ENCODE measurements around the gene RBM4B.

RBM4B gene

GRCh38 chr11:66686100-66686785, 8.6 kb upstream of the RBM4B start:
- no peaks in the 10 kb centered on the region for H3K4me1 ChIP-seq (ENCODE audit: control insufficient read depth, insufficient read depth, low read length, poor library complexity, severe bottlenecking)
- H3K9me3 ChIP-seq (ENCODE audit: control insufficient read depth, low read length) = no peaks in the 10 kb centered on the region
- peaks cover 14% of the 10 kb centered on the region for H3K36me3 ChIP-seq (ENCODE audit: control insufficient read depth, insufficient read depth, low read length)
- no peak overlapping the region for H3K27ac ChIP-seq (ENCODE audit: low read depth, low read length, severe bottlenecking)
- 95% methylated on average over 9 to 12 of the region's 15 CpGs for WGBS, 2 experiments (ENCODE audit: insufficient coverage in 2 of 2)
- H3K4me3 ChIP-seq (ENCODE audit: extremely low read depth, insufficient read depth, low read length, poor library complexity, severe bottlenecking) = no peak overlapping the region

- H3K4me1 ChIP-seq (ENCODE audit: control insufficient read depth, insufficient read depth, low read length, poor library complexity, severe bottlenecking) = no peaks in the 10 kb centered on the region
- peaks cover 14% of the 10 kb centered on the region for H3K36me3 ChIP-seq (ENCODE audit: control insufficient read depth, insufficient read depth, low read length)
- no peaks in the 10 kb centered on the region for H3K9me3 ChIP-seq (ENCODE audit: control insufficient read depth, low read length)
- 93 to 94% methylated on average over 22 to 26 of the region's 27 CpGs for WGBS, 2 experiments (ENCODE audit: insufficient coverage in 2 of 2)
- H3K4me3 ChIP-seq (ENCODE audit: extremely low read depth, insufficient read depth, low read length, poor library complexity, severe bottlenecking) = no peak overlapping the region
- no peak overlapping the region for H3K27ac ChIP-seq (ENCODE audit: low read depth, low read length, severe bottlenecking)
Observed at GRCh38 chr11:66685276-66686099, 7.8 kb upstream of the RBM4B start.

- Histone ChIP-seq H3K4me3 (ENCODE audit: extremely low read depth, insufficient read depth, low read length, poor library complexity, severe bottlenecking) (no peak overlapping the region), H3K4me1 (ENCODE audit: control insufficient read depth, insufficient read depth, low read length, poor library complexity, severe bottlenecking) (no peaks in the 10 kb centered on the region), H3K9me3 (ENCODE audit: control insufficient read depth, low read length) (no peaks in the 10 kb centered on the region), H3K27ac (ENCODE audit: low read depth, low read length, severe bottlenecking) (no peak overlapping the region), H3K36me3 (ENCODE audit: control insufficient read depth, insufficient read depth, low read length) (peaks cover 14% of the 10 kb centered on the region)
- 87 to 100% methylated on average over 1 to 2 of the region's 2 CpGs for WGBS, 2 experiments (ENCODE audit: insufficient coverage in 2 of 2)
Observed at GRCh38 chr11:66684635-66685034, 6.9 kb upstream of the RBM4B start.

GRCh38 chr11:66683877-66684276, 6.2 kb upstream of the RBM4B start:
- Histone ChIP-seq H3K4me1 (ENCODE audit: control insufficient read depth, insufficient read depth, low read length, poor library complexity, severe bottlenecking) (no peaks in the 10 kb centered on the region), H3K27ac (ENCODE audit: low read depth, low read length, severe bottlenecking) (no peak overlapping the region), H3K4me3 (ENCODE audit: extremely low read depth, insufficient read depth, low read length, poor library complexity, severe bottlenecking) (no peak overlapping the region), H3K36me3 (ENCODE audit: control insufficient read depth, insufficient read depth, low read length) (peaks cover 13% of the 10 kb centered on the region), H3K9me3 (ENCODE audit: control insufficient read depth, low read length) (no peaks in the 10 kb centered on the region)
- 92 to 98% methylated on average over 5 to 7 of the region's 8 CpGs for WGBS, 2 experiments (ENCODE audit: insufficient coverage in 2 of 2)

GRCh38 chr11:66680966-66681645, 3.4 kb upstream of the RBM4B start:
- Histone ChIP-seq H3K4me1 (ENCODE audit: control insufficient read depth, insufficient read depth, low read length, poor library complexity, severe bottlenecking) (peaks cover 5% of the 10 kb centered on the region), H3K27ac (ENCODE audit: low read depth, low read length, severe bottlenecking) (no peak overlapping the region), H3K36me3 (ENCODE audit: control insufficient read depth, insufficient read depth, low read length) (peaks cover 9% of the 10 kb centered on the region), H3K9me3 (ENCODE audit: control insufficient read depth, low read length) (no peaks in the 10 kb centered on the region), H3K4me3 (ENCODE audit: extremely low read depth, insufficient read depth, low read length, poor library complexity, severe bottlenecking) (no peak overlapping the region)
- 86 to 96% methylated on average over 3 of the region's 7 CpGs for WGBS, 2 experiments (ENCODE audit: insufficient coverage in 2 of 2)

GRCh38 chr11:66676931-66677598, 622 bp downstream of the RBM4B start:
- peak overlapping the region; percentile 60 for H3K4me3 ChIP-seq (ENCODE audit: extremely low read depth, insufficient read depth, low read length, poor library complexity, severe bottlenecking)
- peaks cover 25% of the 10 kb centered on the region for H3K36me3 ChIP-seq (ENCODE audit: control insufficient read depth, insufficient read depth, low read length)
- H3K4me1 ChIP-seq (ENCODE audit: control insufficient read depth, insufficient read depth, low read length, poor library complexity, severe bottlenecking) = peaks cover 17% of the 10 kb centered on the region
- H3K27ac ChIP-seq (ENCODE audit: low read depth, low read length, severe bottlenecking) = peak overlapping the region; percentile 99
- 10 to 19% methylated on average over 16 to 17 of the region's 27 CpGs for WGBS, 2 experiments (ENCODE audit: insufficient coverage in 2 of 2)
- H3K9me3 ChIP-seq (ENCODE audit: control insufficient read depth, low read length) = no peaks in the 10 kb centered on the region

GRCh38 chr11:66676282-66676919, 1.3 kb downstream of the RBM4B start:
- Histone ChIP-seq H3K4me1 (ENCODE audit: control insufficient read depth, insufficient read depth, low read length, poor library complexity, severe bottlenecking) (peaks cover 17% of the 10 kb centered on the region), H3K27ac (ENCODE audit: low read depth, low read length, severe bottlenecking) (no peak overlapping the region), H3K4me3 (ENCODE audit: extremely low read depth, insufficient read depth, low read length, poor library complexity, severe bottlenecking) (peak overlapping the region; percentile 60), H3K9me3 (ENCODE audit: control insufficient read depth, low read length) (no peaks in the 10 kb centered on the region), H3K36me3 (ENCODE audit: control insufficient read depth, insufficient read depth, low read length) (peaks cover 25% of the 10 kb centered on the region)
- 86 to 93% methylated on average over 9 to 14 of the region's 16 CpGs for WGBS, 2 experiments (ENCODE audit: insufficient coverage in 2 of 2)

- H3K36me3 ChIP-seq (ENCODE audit: control insufficient read depth, insufficient read depth, low read length) = peaks cover 32% of the 10 kb centered on the region
- H3K4me1 ChIP-seq (ENCODE audit: control insufficient read depth, insufficient read depth, low read length, poor library complexity, severe bottlenecking) = peaks cover 17% of the 10 kb centered on the region
- no peak overlapping the region for H3K27ac ChIP-seq (ENCODE audit: low read depth, low read length, severe bottlenecking)
- WGBS, 2 experiments (ENCODE audit: insufficient coverage in 2 of 2) = no CpG with 5 or more reads among the region's 2 CpGs
- no peaks in the 10 kb centered on the region for H3K9me3 ChIP-seq (ENCODE audit: control insufficient read depth, low read length)
- no peak overlapping the region for H3K4me3 ChIP-seq (ENCODE audit: extremely low read depth, insufficient read depth, low read length, poor library complexity, severe bottlenecking)
Observed at GRCh38 chr11:66674964-66675602, 2.6 kb downstream of the RBM4B start.

GRCh38 chr11:66670816-66671215, 6.9 kb downstream of the RBM4B start:
- peaks cover 56% of the 10 kb centered on the region for H3K36me3 ChIP-seq (ENCODE audit: control insufficient read depth, insufficient read depth, low read length)
- no peak overlapping the region for H3K27ac ChIP-seq (ENCODE audit: low read depth, low read length, severe bottlenecking)
- no peak overlapping the region for H3K4me3 ChIP-seq (ENCODE audit: extremely low read depth, insufficient read depth, low read length, poor library complexity, severe bottlenecking)
- H3K4me1 ChIP-seq (ENCODE audit: control insufficient read depth, insufficient read depth, low read length, poor library complexity, severe bottlenecking) = peaks cover 9% of the 10 kb centered on the region
- H3K9me3 ChIP-seq (ENCODE audit: control insufficient read depth, low read length) = no peaks in the 10 kb centered on the region
- WGBS, 2 experiments (ENCODE audit: insufficient coverage in 2 of 2) = 100% methylated on average over 3 of the region's 5 CpGs

GRCh38 chr11:66665369-66665768, 12.3 kb downstream of the RBM4B start:
- Histone ChIP-seq H3K36me3 (ENCODE audit: control insufficient read depth, insufficient read depth, low read length) (peaks cover 75% of the 10 kb centered on the region), H3K27ac (ENCODE audit: low read depth, low read length, severe bottlenecking) (no peak overlapping the region), H3K4me1 (ENCODE audit: control insufficient read depth, insufficient read depth, low read length, poor library complexity, severe bottlenecking) (no peaks in the 10 kb centered on the region), H3K4me3 (ENCODE audit: extremely low read depth, insufficient read depth, low read length, poor library complexity, severe bottlenecking) (no peak overlapping the region), H3K9me3 (ENCODE audit: control insufficient read depth, low read length) (no peaks in the 10 kb centered on the region)
- 93 to 96% methylated on average over 7 to 9 of the region's 11 CpGs for WGBS, 2 experiments (ENCODE audit: insufficient coverage in 2 of 2)
